GM18951 (cell line): ENCODE results near the gene CCNK.

Experiments used
- POLR2A ChIP-seq: IDR thresholded peaks from 4 replicates; pipeline ENCODE4 v1.6.1; 2011; ENCODE audit warnings: mild to moderate bottlenecking; ENCODE audit not compliant: insufficient read length, insufficient read depth; ENCODE audit errors: extremely low read depth
- in situ Hi-C: fragments of 300-500 bp; cut with MboI; formaldehyde crosslinking; loops from one replicate; pipeline ENCODE4 v1.12.0; 2022; ENCODE audit warnings: low sequenced_read_pairs, mixed read lengths, inconsistent platforms; ENCODE audit not compliant: unreplicated experiment

The CCNK gene

GRCh38 chr14:99480917-99481744 lies at the start of gene CCNK:
CCNK (plus strand) TSS chr14:99481409; CDS start chr14:99492678, 11,269 bp downstream.
- in situ Hi-C loops: no loop called here
- TF ChIP-seq POLR2A: peak; percentile 93

DNA sequence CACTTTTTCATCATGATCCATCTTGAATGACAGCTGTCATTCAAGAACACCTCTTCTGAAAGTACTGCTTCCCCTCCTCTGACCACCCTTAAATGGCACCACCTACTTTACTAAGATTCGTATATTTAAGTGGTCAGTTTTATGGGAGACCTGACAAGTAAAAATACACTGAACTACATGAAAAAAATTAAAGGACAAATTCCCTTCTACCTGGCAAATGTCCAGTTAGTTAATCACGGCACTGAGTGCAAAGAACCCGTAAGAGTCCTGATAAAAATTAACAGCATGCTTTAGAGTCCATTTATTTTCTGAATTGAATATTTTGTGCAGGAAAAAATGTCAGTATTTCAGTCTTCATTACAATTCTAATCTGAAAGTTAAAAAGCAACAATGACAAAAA lies 49.2 kb upstream of the CCNK start:
- TF ChIP-seq POLR2A: no peak
- in situ Hi-C loops: no loop called here

DNA sequence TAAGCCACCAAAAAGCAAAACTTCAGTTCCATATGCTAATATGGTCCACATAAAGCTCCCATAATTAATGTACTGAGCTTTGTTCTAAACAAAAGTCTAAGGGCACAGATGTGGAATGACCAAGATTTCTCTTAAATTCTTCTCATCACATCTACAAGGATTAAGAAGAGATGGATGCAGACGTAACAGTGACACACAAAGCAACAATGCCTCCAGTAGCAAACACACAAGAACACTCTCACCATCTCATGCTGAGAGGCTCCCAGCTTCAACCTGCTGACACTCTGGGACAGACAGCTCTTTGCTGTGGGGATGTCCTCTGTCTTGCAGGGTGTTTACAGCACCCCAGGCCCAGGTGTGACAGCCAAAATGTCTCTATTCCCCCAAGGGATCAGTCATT lies 48.7 kb upstream of the CCNK start:
- no peak for TF ChIP-seq POLR2A
- in situ Hi-C loops: no loop called here

- no peak for TF ChIP-seq POLR2A
- in situ Hi-C loops: no loop called here
Measured at GRCh38 chr14:99435327-99435726, 45.9 kb upstream of the CCNK start.

GRCh38 chr14:99436247-99437180 lies 44.7 kb upstream of the CCNK start:
- no peak for TF ChIP-seq POLR2A
- in situ Hi-C loops: no loop called here

- TF ChIP-seq POLR2A: no peak
- in situ Hi-C loops: no loop called here
Measured at GRCh38 chr14:99437706-99438105, 43.5 kb upstream of the CCNK start.

GRCh38 chr14:99440278-99440677 lies 40.9 kb upstream of the CCNK start:
- in situ Hi-C loops: no loop called here
- TF ChIP-seq POLR2A: no peak

GRCh38 chr14:99441157-99441870 lies 39.9 kb upstream of the CCNK start:
- no peak for TF ChIP-seq POLR2A
- in situ Hi-C loops: no loop called here

- TF ChIP-seq POLR2A: no peak
- in situ Hi-C loops: no loop called here
Measured at GRCh38 chr14:99441918-99442317, 39.3 kb upstream of the CCNK start.

GRCh38 chr14:99445931-99446330 lies 35.3 kb upstream of the CCNK start:
- in situ Hi-C loops: no loop called here
- TF ChIP-seq POLR2A: no peak

- in situ Hi-C loops: no loop called here
- no peak for TF ChIP-seq POLR2A
Measured at GRCh38 chr14:99447739-99448138, 33.5 kb upstream of the CCNK start.

- no peak for TF ChIP-seq POLR2A
- in situ Hi-C loops: no loop called here
Measured at GRCh38 chr14:99450266-99450665, 30.9 kb upstream of the CCNK start.

DNA sequence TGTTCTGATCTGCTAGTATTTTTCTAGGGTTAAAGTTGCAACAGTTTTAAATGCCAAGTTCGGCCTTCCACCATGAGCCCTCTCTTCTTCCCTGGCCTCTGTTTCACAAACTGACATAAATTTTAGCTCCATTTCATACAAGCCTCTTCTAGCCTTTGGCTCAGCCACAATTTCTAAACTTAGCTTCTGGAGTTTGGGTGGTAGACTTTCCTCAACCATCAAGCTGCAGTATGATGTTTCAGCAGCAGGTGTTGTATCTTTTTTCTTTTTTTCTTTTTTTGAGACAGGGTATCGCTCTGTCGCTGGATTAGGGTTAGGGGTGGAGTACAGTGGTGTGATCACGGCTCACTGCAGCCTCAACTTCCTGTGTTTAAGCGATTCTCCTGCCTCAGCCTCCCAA lies 30.0 kb upstream of the CCNK start:
- in situ Hi-C loops: no loop called here
- no peak for TF ChIP-seq POLR2A
